GM12878 (cell line): ENCODE measurements around the gene NHEJ1. TPM values are rescaled to one million over a fixed set of nuclear protein-coding genes. Genes with fewer than 3 reads are reported as not detected.

Source experiments
- ATAC-seq: fragments of 200-7000 bp; cut with Tn5 transposase; 3 replicates; pipeline ENCODE4 v1.9.1; 2020; ENCODE audit warnings: mild to moderate bottlenecking, moderate library complexity
- BruUV-seq: library from RNA; stranded (reverse); fragments of 400-500 nt; replicated peaks from 2 replicates; lab custom pipeline; 2021; lab: Mats Ljungman, UMichigan
- CTCF ChIA-PET: fragments of 300-600 bp; sonication (Branson Sonifier 250); formaldehyde crosslinking; extraction: SDS; loops from one replicate; lab custom pipeline; 2021; ENCODE audit warnings: inconsistent platforms; lab: Yijun Ruan, JAX
- POLR2A ChIA-PET: fragments of 350-600 bp; formaldehyde crosslinking; extraction: SDS; loops from one replicate; lab custom pipeline; 2021; ENCODE audit warnings: inconsistent platforms; lab: Charles Lee
- RAD21 ChIA-PET: fragments of 300-600 bp; sonication (Branson Sonifier 250); formaldehyde crosslinking; loops from one replicate; lab custom pipeline; 2023; ENCODE audit warnings: antibody characterized with exemption; ENCODE audit not compliant: unreplicated experiment; lab: Charles Lee
- SMC1A ChIA-PET: fragments of 300-600 bp; sonication (Branson Sonifier 250); formaldehyde crosslinking; loops from one replicate; lab custom pipeline; 2023; ENCODE audit not compliant: unreplicated experiment, uncharacterized antibody; lab: Charles Lee
- DNase-seq: peaks from one replicate; pipeline ENCODE4 v3.0.0-alpha.2; 2011; ENCODE audit warnings: low read depth, low spot score
- FAIRE-seq: peaks from 3 replicates; lab custom pipeline; 2011; peaks lifted over from hg19 to GRCh38; lab: Jason Lieb, UNC
- H2AFZ ChIP-seq: 2 replicates; pipeline ENCODE4 v1.6.0; 2011; ENCODE audit warnings: low read depth, low read length, control low read depth; ENCODE audit not compliant: control insufficient read depth
- H3K27ac ChIP-seq: 2 replicates; pipeline ENCODE4 v1.5.1; 2011; ENCODE audit warnings: control low read depth; ENCODE audit not compliant: control insufficient read depth, insufficient read depth
- H3K27me3 ChIP-seq, 2 experiments: replicated peaks in 1 of 2; 2 replicates each; pipeline versions ENCODE4 v1.6.0 to v1.6.1; 2011; ENCODE audit warnings: low read length in 1 of 2; ENCODE audit not compliant: control insufficient read depth in 2 of 2, insufficient read depth in 2 of 2
- H3K36me3 ChIP-seq, 2 experiments: 2 replicates each; pipeline ENCODE4 v1.5.1; 2011; ENCODE audit warnings: low read length in 1 of 2; ENCODE audit not compliant: control insufficient read depth in 2 of 2, insufficient read depth in 2 of 2
- H3K4me1 ChIP-seq: 2 replicates; pipeline ENCODE4 v1.6.1; 2011; ENCODE audit warnings: mild to moderate bottlenecking, low read length, moderate library complexity, mixed read lengths; ENCODE audit not compliant: control insufficient read depth, insufficient read depth
- H3K4me2 ChIP-seq: 2 replicates; pipeline ENCODE4 v1.6.0; 2011; ENCODE audit warnings: control low read depth; ENCODE audit not compliant: control insufficient read depth, insufficient read depth
- H3K4me3 ChIP-seq: fragments of 200-600 bp; sonication (generic); 2 replicates; pipeline ENCODE4 v1.5.1; 2016
- H3K79me2 ChIP-seq: 2 replicates; pipeline ENCODE4 v1.6.0; 2011; ENCODE audit warnings: low read length; ENCODE audit not compliant: control insufficient read depth, insufficient read depth
- H3K9ac ChIP-seq: 2 replicates; pipeline ENCODE4 v1.8.0; 2011; ENCODE audit warnings: low read length, control low read depth, mixed read lengths; ENCODE audit not compliant: control insufficient read depth, insufficient read depth
- H3K9me3 ChIP-seq: replicated peaks from 3 replicates; pipeline ENCODE4 v1.5.1; 2011; ENCODE audit warnings: mild to moderate bottlenecking, low read length; ENCODE audit not compliant: control insufficient read depth, insufficient read depth
- H4K20me1 ChIP-seq: 2 replicates; pipeline ENCODE4 v1.6.0; 2011; ENCODE audit not compliant: control insufficient read depth, insufficient read depth
- BACH1 ChIP-seq: fragments of 450-650 bp; IDR thresholded peaks from 2 replicates; pipeline ENCODE4 v1.6.1; 2017; ENCODE audit warnings: mild to moderate bottlenecking, borderline replicate concordance
- CEBPB ChIP-seq, 2 experiments: fragments of 150-350 bp in 1 of 2; IDR thresholded peaks; 2 replicates each; pipeline ENCODE4 v1.6.1; 2012 to 2014; ENCODE audit warnings: low read depth in 2 of 2, low read length in 2 of 2, borderline replicate concordance in 1 of 2, inconsistent platforms in 1 of 2
- CHD1 ChIP-seq: IDR thresholded peaks from 2 replicates; pipeline ENCODE4 v1.6.1; 2012; ENCODE audit warnings: low read depth, low read length, improper control_type of control experiment
- CHD4 ChIP-seq: fragments of 200-600 bp; sonication (generic); IDR thresholded peaks from 2 replicates; pipeline ENCODE4 v1.6.1; 2016; ENCODE audit warnings: mild to moderate bottlenecking
- EGR1 ChIP-seq, 2 experiments: IDR thresholded peaks; 1 replicate in 1 of 2; 2 replicates in 1 of 2; pipeline ENCODE4 v1.6.1; 2011 to 2012; ENCODE audit warnings: low read depth in 2 of 2, low read length in 2 of 2, borderline replicate concordance in 1 of 2, mild to moderate bottlenecking in 1 of 2, moderate library complexity in 1 of 2
- IKZF2 ChIP-seq, 2 experiments: fragments of 450-650 bp; IDR thresholded peaks; 2 replicates each; pipeline ENCODE4 v1.6.1; 2017; ENCODE audit warnings: mild to moderate bottlenecking in 2 of 2, moderate library complexity in 2 of 2
- LARP7 ChIP-seq: fragments of 450-650 bp; IDR thresholded peaks from 2 replicates; pipeline ENCODE4 v1.6.1; 2017; ENCODE audit warnings: mild to moderate bottlenecking
- MXI1 ChIP-seq: fragments of 150-350 bp; IDR thresholded peaks from 2 replicates; pipeline ENCODE4 v1.6.1; 2011; ENCODE audit warnings: low read depth, mild to moderate bottlenecking, inconsistent platforms, low read length, improper control_type of control experiment
- NFYB ChIP-seq: IDR thresholded peaks from 2 replicates; pipeline ENCODE4 v1.6.1; 2011; ENCODE audit warnings: low read depth, mild to moderate bottlenecking, low read length, improper control_type of control experiment, moderate library complexity; ENCODE audit not compliant: insufficient read depth
- NR2F1 ChIP-seq: fragments of 450-650 bp; conservative IDR thresholded peaks from 2 replicates; pipeline ENCODE4 v1.6.1; 2017; ENCODE audit warnings: mild to moderate bottlenecking
- PML ChIP-seq: IDR thresholded peaks from 2 replicates; pipeline ENCODE4 v1.6.1; 2012; ENCODE audit warnings: low read length, inconsistent platforms
- RCOR1 ChIP-seq: conservative IDR thresholded peaks from 2 replicates; pipeline ENCODE4 v1.6.1; 2012; ENCODE audit warnings: low read depth, low read length, improper control_type of control experiment
- STAT3 ChIP-seq: IDR thresholded peaks from 2 replicates; pipeline ENCODE4 v1.6.1; 2011; ENCODE audit warnings: low read depth, low read length, improper control_type of control experiment
- SUPT20H ChIP-seq: IDR thresholded peaks from 2 replicates; pipeline ENCODE4 v1.6.1; 2011; ENCODE audit warnings: low read depth, mild to moderate bottlenecking, low read length, moderate library complexity, borderline replicate concordance; ENCODE audit not compliant: control insufficient read depth
- ZNF217 ChIP-seq: fragments of 450-650 bp; IDR thresholded peaks from 2 replicates; pipeline ENCODE4 v1.6.1; 2017; ENCODE audit warnings: antibody characterized with exemption, mild to moderate bottlenecking
- WGBS: methylation state at CpG from one replicate; pipeline ENCODE4 v1.1.6; 2016; ENCODE audit warnings: low lambda C conversion rate; ENCODE audit not compliant: insufficient replicate concordance, insufficient coverage; ENCODE audit errors: missing lambda C conversion rate; 5-methylcytosine and 5-hydroxymethylcytosine counted together
- in situ Hi-C: fragments of 300-500 bp; cut with MboI; formaldehyde crosslinking; loops from 9 replicates; pipeline ENCODE4 v1.14.3; 2018; ENCODE audit warnings: mixed read lengths
- intact Hi-C: fragments of 100-400 bp; cut with micrococcal nuclease; formaldehyde crosslinking; loops from one replicate; pipeline ENCODE4 v1.14.2; 2022; ENCODE audit not compliant: unreplicated experiment
- polyA plus RNA-seq, 11 experiments: library from polyadenylated mRNA; depleted of rRNA in 4 of 11; unstranded in 6 of 11; stranded (reverse) in 5 of 11; fragments of >200 nt; fragmentation: Nextera tagmentation in 4 of 11; fragmentation: Illumina TruSeq in 1 of 11; extraction: Ambion mirVana in 4 of 11; extraction: Trizol in 1 of 11; gene quantifications; 1 replicate in 1 of 11; 2 replicates in 10 of 11; pipeline versions ENCODE4 v1.2.1 to v1.2.3, GENCODE V29; 2011 to 2016; ENCODE audit warnings: inconsistent platforms in 2 of 11, missing spikeins in 2 of 11, low read depth in 1 of 11
- total RNA-seq, 4 experiments: library from RNA; depleted of rRNA in 3 of 4; stranded (reverse); fragments of >200 nt in 3 of 4; fragmentation: Illumina TruSeq in 1 of 4; extraction: Trizol in 1 of 4; gene quantifications; 2 replicates each; pipeline versions ENCODE4 v1.2.1 to v1.2.3, GENCODE V29; 2013 to 2021
- TF ChIP-seq, protein P1 (sequence below): fragments of 450-650 bp; IDR thresholded peaks from 2 replicates; pipeline ENCODE4 v1.6.1; 2018; ENCODE audit warnings: borderline replicate concordance, mild to moderate bottlenecking; ENCODE audit not compliant: partially characterized antibody

Gene NHEJ1
- total and polyA plus RNA-seq, 10 of the 15 experiments (the other 5 are each of a cell fraction or from before 2014, with no cell fraction given) = 11.8 to 20.2 (median 17.0) TPM

GRCh38 chr2:219127037-219127635, 33.5 kb downstream of the NHEJ1 start (continued):
- no peak for TF ChIP-seq SUPT20H
- TF ChIP-seq, all 136 proteins: peak for 0

- ChIA-PET SMC1A (interaction anchor here (1.8 kb wide), 1 partner anchor 28 kb away, joined by 4 read pairs; no protein-coding TSS in a partner anchor), RAD21 (no interaction called here), CTCF (interaction anchor here (1.2 to 11.4 kb wide), 2 partner anchors 55 to 69 kb away, joined by 5 to 281 read pairs; no protein-coding TSS in a partner anchor), POLR2A (no interaction called here)
- Histone ChIP-seq H3K9me3 (no peaks in the 10 kb centered on the region), H3K36me3 (no peaks in the 10 kb centered on the region), H4K20me1 (no peaks in the 10 kb centered on the region), H2AFZ (no peak overlapping the region), H3K27ac (no peak overlapping the region), H3K4me3 (no peak overlapping the region), H3K9ac (no peak overlapping the region), H3K27me3 (no peaks in the 10 kb centered on the region), H3K4me1 (no peaks in the 10 kb centered on the region), H3K4me2 (no peak overlapping the region), H3K79me2 (no peaks in the 10 kb centered on the region)
- WGBS = 67% methylated on average over 3 of the region's 3 CpGs
- ATAC-seq (no peak), DNase-seq (no peak), FAIRE-seq (no peak)
- in situ Hi-C loops = no loop called here
- no TSS peak for BruUV-seq
- TF ChIP-seq, protein P1, sequence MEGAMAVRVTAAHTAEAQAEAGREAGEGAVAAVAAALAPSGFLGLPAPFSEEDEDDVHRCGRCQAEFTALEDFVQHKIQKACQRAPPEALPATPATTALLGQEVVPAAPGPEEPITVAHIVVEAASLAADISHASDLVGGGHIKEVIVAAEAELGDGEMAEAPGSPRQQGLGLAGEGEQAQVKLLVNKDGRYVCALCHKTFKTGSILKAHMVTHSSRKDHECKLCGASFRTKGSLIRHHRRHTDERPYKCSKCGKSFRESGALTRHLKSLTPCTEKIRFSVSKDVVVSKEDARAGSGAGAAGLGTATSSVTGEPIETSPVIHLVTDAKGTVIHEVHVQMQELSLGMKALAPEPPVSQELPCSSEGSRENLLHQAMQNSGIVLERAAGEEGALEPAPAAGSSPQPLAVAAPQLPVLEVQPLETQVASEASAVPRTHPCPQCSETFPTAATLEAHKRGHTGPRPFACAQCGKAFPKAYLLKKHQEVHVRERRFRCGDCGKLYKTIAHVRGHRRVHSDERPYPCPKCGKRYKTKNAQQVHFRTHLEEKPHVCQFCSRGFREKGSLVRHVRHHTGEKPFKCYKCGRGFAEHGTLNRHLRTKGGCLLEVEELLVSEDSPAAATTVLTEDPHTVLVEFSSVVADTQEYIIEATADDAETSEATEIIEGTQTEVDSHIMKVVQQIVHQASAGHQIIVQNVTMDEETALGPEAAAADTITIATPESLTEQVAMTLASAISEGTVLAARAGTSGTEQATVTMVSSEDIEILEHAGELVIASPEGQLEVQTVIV = no peak
- TF ChIP-seq EGR1 (IDR thresholded peaks at IDR 0.05; ENCODE audit: borderline replicate concordance in 1 of 2, low read depth in 2 of 2, low read length in 2 of 2) = no peak
- no peak for TF ChIP-seq BACH1
- TF ChIP-seq CHD1 = no peak
- TF ChIP-seq CHD4 = no peak
- no peak for TF ChIP-seq ZNF217
- TF ChIP-seq CEBPB (IDR thresholded peaks at IDR 0.05; ENCODE audit: borderline replicate concordance in 1 of 2, low read depth in 2 of 2, low read length in 2 of 2) = no peak
- TF ChIP-seq MXI1 = no peak
- no peak for TF ChIP-seq IKZF2 (IDR thresholded peaks at IDR 0.05)
- no peak for TF ChIP-seq NFYB
- TF ChIP-seq PML = no peak
- no peak for TF ChIP-seq NR2F1
- no peak for TF ChIP-seq RCOR1
- no peak for TF ChIP-seq LARP7
- no peak for TF ChIP-seq STAT3
- intact Hi-C loops = no loop called here
Measured at GRCh38 chr2:219126555-219126954, 34.1 kb downstream of the NHEJ1 start.
